ENCODE measurements around the gene SV2C.
"Not testable (repeated sequence)": the region's sequence is repeated elsewhere in the genome, so short reads cannot be mapped to it uniquely, and the experiment has no call there.

The SV2C gene

GRCh38 chr5:76314643-76315042, 231.5 kb downstream of the SV2C start:
- Histone ChIP-seq H3K4me1 (ENCODE audit: insufficient read depth, low read length) (no peaks in the 10 kb centered on the region), H3K27ac (ENCODE audit: low read length) (no peak overlapping the region), H2AFZ (ENCODE audit: low read depth, low read length) (no peak overlapping the region), H3K36me3 (ENCODE audit: insufficient read depth, low read length) (no peaks in the 10 kb centered on the region), H3K4me2 (ENCODE audit: insufficient read depth, low read length) (no peak overlapping the region), H3K4me3 (ENCODE audit: low read depth in 1 of 2, low read length in 2 of 2) (no peak overlapping the region), H4K20me1 (ENCODE audit: insufficient read depth, low read length) (no peaks in the 10 kb centered on the region), H3K9me3 (ENCODE audit: insufficient read depth, low read length, severe bottlenecking) (no peaks in the 10 kb centered on the region), H3K9ac (ENCODE audit: low read depth, low read length) (no peak overlapping the region), H3K79me2 (ENCODE audit: insufficient read depth, low read length) (no peaks in the 10 kb centered on the region), H3K27me3 (ENCODE audit: insufficient read depth, low read length, poor library complexity) (no peaks in the 10 kb centered on the region)
- ATAC-seq (ENCODE audit: insufficient read depth, low read depth) (no peak), DNase-seq (no peak)
- TF ChIP-seq CTCF (IDR thresholded peaks at IDR 0.05; ENCODE audit: borderline replicate concordance, extremely low read depth, low read length, poor library complexity, severe bottlenecking) (no peak), EZH2 (IDR thresholded peaks at IDR 0.05; ENCODE audit: borderline replicate concordance, low read depth, low read length, severe bottlenecking) (no peak)

- H3K27me3 ChIP-seq (ENCODE audit: insufficient read depth, low read length, poor library complexity) = no peaks in the 10 kb centered on the region
- no peaks in the 10 kb centered on the region for H4K20me1 ChIP-seq (ENCODE audit: insufficient read depth, low read length)
- no peak overlapping the region for H3K9ac ChIP-seq (ENCODE audit: low read depth, low read length)
- H3K36me3 ChIP-seq (ENCODE audit: insufficient read depth, low read length) = no peaks in the 10 kb centered on the region
- no peaks in the 10 kb centered on the region for H3K4me1 ChIP-seq (ENCODE audit: insufficient read depth, low read length)
- H3K4me2 ChIP-seq (ENCODE audit: insufficient read depth, low read length) = no peak overlapping the region
- ATAC-seq (ENCODE audit: insufficient read depth, low read depth) (no peak), DNase-seq (no peak)
- H2AFZ ChIP-seq (ENCODE audit: low read depth, low read length) = no peak overlapping the region
- H3K79me2 ChIP-seq (ENCODE audit: insufficient read depth, low read length) = no peaks in the 10 kb centered on the region
- no peak overlapping the region for H3K27ac ChIP-seq (ENCODE audit: low read length)
- H3K4me3 ChIP-seq (ENCODE audit: low read depth in 1 of 2, low read length in 2 of 2) = no peak overlapping the region
- no peaks in the 10 kb centered on the region for H3K9me3 ChIP-seq (ENCODE audit: insufficient read depth, low read length, severe bottlenecking)
- TF ChIP-seq CTCF (IDR thresholded peaks at IDR 0.05; ENCODE audit: borderline replicate concordance, extremely low read depth, low read length, poor library complexity, severe bottlenecking) = no peak
- no peak for TF ChIP-seq EZH2 (IDR thresholded peaks at IDR 0.05; ENCODE audit: borderline replicate concordance, low read depth, low read length, severe bottlenecking)
Observed at GRCh38 chr5:76319673-76320072, 236.5 kb downstream of the SV2C start.

GRCh38 chr5:76323494-76323893, 240.3 kb downstream of the SV2C start:
- H3K9ac ChIP-seq (ENCODE audit: low read depth, low read length); H3K4me3 ChIP-seq (ENCODE audit: low read depth in 1 of 2, low read length in 2 of 2); ATAC-seq (ENCODE audit: insufficient read depth, low read depth); H3K79me2 ChIP-seq (ENCODE audit: insufficient read depth, low read length); DNase-seq; H2AFZ ChIP-seq (ENCODE audit: low read depth, low read length); H3K4me2 ChIP-seq (ENCODE audit: insufficient read depth, low read length); H3K27me3 ChIP-seq (ENCODE audit: insufficient read depth, low read length, poor library complexity); H3K9me3 ChIP-seq (ENCODE audit: insufficient read depth, low read length, severe bottlenecking); H4K20me1 ChIP-seq (ENCODE audit: insufficient read depth, low read length); H3K36me3 ChIP-seq (ENCODE audit: insufficient read depth, low read length); H3K27ac ChIP-seq (ENCODE audit: low read length): not testable (repeated sequence)
- peaks cover 19% of the 10 kb centered on the region for H3K4me1 ChIP-seq (ENCODE audit: insufficient read depth, low read length)

GRCh38 chr5:76325326-76325725, 242.1 kb downstream of the SV2C start:
- DNase-seq (no peak), ATAC-seq (ENCODE audit: insufficient read depth, low read depth) (no peak)
- H3K4me1 ChIP-seq (ENCODE audit: insufficient read depth, low read length) = peaks cover 19% of the 10 kb centered on the region
- no peak for TF ChIP-seq CTCF (IDR thresholded peaks at IDR 0.05; ENCODE audit: borderline replicate concordance, extremely low read depth, low read length, poor library complexity, severe bottlenecking)
- no peak for TF ChIP-seq EZH2 (IDR thresholded peaks at IDR 0.05; ENCODE audit: borderline replicate concordance, low read depth, low read length, severe bottlenecking)
- H3K4me2 ChIP-seq (ENCODE audit: insufficient read depth, low read length) = 0 out of 2 replicates have a peak overlapping the region, but pooled peaks have one; percentile 39
- H2AFZ ChIP-seq (ENCODE audit: low read depth, low read length) = peak overlapping the region; percentile 50; the same call in 1 of the 2 replicates
- no peaks in the 10 kb centered on the region for H3K27me3 ChIP-seq (ENCODE audit: insufficient read depth, low read length, poor library complexity)
- H3K27ac ChIP-seq (ENCODE audit: low read length) = 0 out of 2 replicates have a peak overlapping the region, but pooled peaks have one; percentile 32
- H3K79me2 ChIP-seq (ENCODE audit: insufficient read depth, low read length) = no peaks in the 10 kb centered on the region
- no peaks in the 10 kb centered on the region for H3K36me3 ChIP-seq (ENCODE audit: insufficient read depth, low read length)
- no peak overlapping the region for H3K4me3 ChIP-seq (ENCODE audit: low read depth in 1 of 2, low read length in 2 of 2)
- no peak overlapping the region for H3K9ac ChIP-seq (ENCODE audit: low read depth, low read length)
- no peaks in the 10 kb centered on the region for H3K9me3 ChIP-seq (ENCODE audit: insufficient read depth, low read length, severe bottlenecking)
- no peaks in the 10 kb centered on the region for H4K20me1 ChIP-seq (ENCODE audit: insufficient read depth, low read length)
